Measurements from ENCODE around the gene SYT2.
A peak's percentile ranks its signal among the peaks of the same experiment; 100 is the strongest.
"Not testable (repeated sequence)": the region's sequence is repeated elsewhere in the genome, so short reads cannot be mapped to it uniquely, and the experiment has no call there.

SYT2 gene

GRCh38 chr1:202710070-202711045 lies at the start of gene SYT2:
Gene SYT2 (minus strand): TSS chr1:202710454. CDS start chr1:202605772, 104,682 bp downstream.
- peak; percentile 27 to 62 for DNase-seq

- no peak for DNase-seq
Measured at GRCh38 chr1:202756391-202756790, 46.1 kb upstream of the SYT2 start.

DNA sequence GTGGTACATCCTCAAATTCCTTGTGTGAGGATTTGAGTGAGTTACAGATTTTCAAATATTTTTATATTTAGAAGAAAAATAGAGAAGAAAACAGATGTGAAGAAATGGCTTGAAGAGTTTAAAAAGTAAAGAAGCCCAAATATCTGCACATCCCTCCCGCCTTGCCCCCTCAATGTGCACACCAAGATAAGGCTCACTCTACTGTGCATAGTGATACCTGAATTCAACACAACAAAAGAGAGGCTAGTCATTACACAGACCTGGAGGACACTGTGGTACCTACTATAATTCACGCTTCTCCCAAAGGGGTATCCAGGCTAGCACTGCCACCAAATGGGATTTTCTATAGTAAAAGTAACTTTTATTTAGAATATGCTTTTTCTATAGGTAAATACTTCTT lies 44.0 kb upstream of the SYT2 start:
- no peak for DNase-seq

- no peak for DNase-seq
Measured at GRCh38 chr1:202752774-202753173, 42.5 kb upstream of the SYT2 start.

GRCh38 chr1:202750761-202751160 lies 40.5 kb upstream of the SYT2 start:
- no peak for DNase-seq

DNA sequence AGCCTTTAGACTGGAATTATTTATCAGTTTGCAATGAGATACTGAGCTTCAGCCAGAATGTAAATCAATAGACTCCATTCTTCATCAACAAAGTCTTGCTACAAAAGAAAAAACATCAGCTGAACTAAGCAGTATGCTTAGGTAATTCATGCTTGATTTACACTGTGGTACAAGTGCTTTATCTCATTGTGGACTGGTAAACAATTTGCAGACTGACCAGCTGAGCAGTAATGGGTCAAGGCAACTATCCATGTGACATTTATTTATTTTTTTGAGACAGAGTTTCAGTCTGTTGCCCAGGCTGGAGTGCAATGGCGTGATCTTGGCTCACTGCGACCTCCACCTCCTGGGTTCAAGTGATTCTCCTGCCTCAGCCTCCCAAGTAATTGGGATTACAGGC lies 39.8 kb upstream of the SYT2 start:
- DNase-seq, result no peak

DNA sequence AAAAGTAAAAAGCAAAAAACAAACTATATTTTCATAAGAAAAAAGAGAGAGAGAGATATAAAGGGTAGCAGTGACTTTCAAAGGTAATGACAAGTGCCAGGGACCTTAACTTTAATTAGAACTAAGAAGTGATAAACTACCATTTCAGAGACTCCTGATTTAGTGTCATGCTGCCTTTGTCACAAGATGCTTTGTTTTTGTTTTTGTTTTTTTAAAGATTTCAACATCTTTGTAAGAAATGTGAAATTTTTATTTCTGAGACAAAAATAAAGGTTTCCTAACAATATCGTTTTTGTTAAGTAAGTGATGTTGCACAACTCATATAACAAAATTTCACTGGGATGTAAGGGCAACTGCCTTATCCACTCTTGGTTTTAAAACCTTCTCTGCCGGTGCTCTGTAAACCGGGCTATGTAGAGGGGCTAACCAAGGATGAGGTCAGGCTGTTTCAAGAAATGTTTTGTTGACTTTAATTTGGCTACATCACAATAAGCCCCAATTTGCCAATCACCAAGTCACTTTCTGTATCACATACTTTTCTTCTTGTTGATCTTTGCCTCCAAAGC lies 35.2 kb upstream of the SYT2 start:
- DNase-seq, result no peak

DNA sequence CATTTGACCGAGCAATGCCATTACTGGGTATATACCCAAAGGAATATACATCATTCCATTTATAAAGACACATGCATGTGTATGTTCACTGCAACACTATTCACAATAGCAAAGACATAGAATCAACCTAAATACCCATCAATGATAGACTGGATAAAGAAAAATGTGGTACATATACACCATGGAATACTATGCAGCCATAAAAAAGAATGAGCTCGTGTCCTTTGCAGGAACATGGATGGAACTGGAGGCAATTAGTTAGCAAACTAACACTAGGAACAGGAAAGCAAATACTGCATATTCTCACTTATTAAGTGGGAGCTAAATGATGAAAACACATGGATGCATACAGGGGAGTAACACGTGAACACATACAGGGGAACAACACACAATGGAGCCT lies 34.5 kb upstream of the SYT2 start:
- not testable (repeated sequence) for DNase-seq

DNA sequence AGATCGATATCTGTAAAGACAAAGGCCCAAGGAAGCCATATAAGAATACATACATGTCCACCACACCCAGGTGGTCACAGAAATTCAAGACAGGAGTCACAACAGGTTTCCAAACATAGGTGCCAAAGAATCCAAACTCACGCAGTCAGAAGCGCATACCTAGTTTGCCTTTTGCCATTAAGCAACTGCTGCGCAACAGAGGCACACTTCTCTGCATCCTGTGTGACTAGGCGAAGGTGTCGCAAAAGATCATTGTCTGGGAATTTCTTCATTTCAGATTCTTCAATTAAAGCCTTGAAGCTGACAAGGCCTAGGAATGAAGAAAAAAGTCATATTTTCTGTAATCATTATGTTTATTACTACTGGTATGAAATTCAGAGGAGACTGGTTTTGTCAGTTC lies 32.2 kb upstream of the SYT2 start:
- DNase-seq, result no peak

GRCh38 chr1:202733251-202733650 lies 23.0 kb upstream of the SYT2 start:
- peak in 1 of 2 experiments; percentile 18 for DNase-seq

GRCh38 chr1:202728951-202729350 lies 18.7 kb upstream of the SYT2 start:
- DNase-seq, result no peak

- DNase-seq, result no peak
Measured at GRCh38 chr1:202725526-202725925, 15.3 kb upstream of the SYT2 start.

- DNase-seq, result no peak
Measured at GRCh38 chr1:202723708-202724107, 13.5 kb upstream of the SYT2 start.

- DNase-seq, result not testable (repeated sequence)
Measured at GRCh38 chr1:202723046-202723445, 12.8 kb upstream of the SYT2 start.

GRCh38 chr1:202716654-202717053 lies 6.4 kb upstream of the SYT2 start:
- DNase-seq, result no peak

GRCh38 chr1:202714202-202714601 lies 3.9 kb upstream of the SYT2 start:
- not testable (repeated sequence) for DNase-seq

GRCh38 chr1:202713110-202713509 lies 2.9 kb upstream of the SYT2 start:
- DNase-seq, result no peak

- no peak for DNase-seq
Measured at GRCh38 chr1:202711949-202712635, 1.8 kb upstream of the SYT2 start.

GRCh38 chr1:202709276-202710041 lies 795 bp downstream of the SYT2 start:
- no peak for DNase-seq

GRCh38 chr1:202708456-202709275 lies 1.6 kb downstream of the SYT2 start:
- DNase-seq, result no peak

GRCh38 chr1:202706851-202707250 lies 3.4 kb downstream of the SYT2 start:
- no peak for DNase-seq

DNA sequence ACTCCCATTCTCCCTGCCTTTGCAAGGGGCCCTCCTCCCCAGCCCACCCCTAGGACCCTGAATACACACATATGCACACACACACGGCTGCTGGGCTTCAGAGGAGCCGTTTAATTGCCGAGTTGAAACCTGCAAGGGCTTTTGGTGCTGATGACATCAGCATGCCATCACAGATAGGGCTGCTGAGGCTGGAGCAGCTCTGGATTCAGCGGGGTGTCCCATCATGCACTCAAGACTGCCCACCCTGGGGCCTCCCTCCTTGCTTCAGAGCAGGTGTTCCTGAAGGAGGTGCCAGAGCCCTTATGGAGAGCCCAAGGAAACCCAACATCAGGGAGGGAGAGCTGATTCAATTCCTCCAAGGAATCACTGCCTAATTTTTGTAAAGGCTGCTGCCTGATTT lies 5.7 kb downstream of the SYT2 start:
- no peak for DNase-seq

Measured in NCI-H524 (cell line).